Smooth muscle cell (in vitro differentiated cells): Measurements from ENCODE around the gene STARD10. TPM values are rescaled to one million over a fixed set of nuclear protein-coding genes. Genes with fewer than 3 reads are reported as not detected.

Source experiments
- DNase-seq: peaks from one replicate; lab custom pipeline; 2025; ENCODE audit not compliant: unreplicated experiment; lab: John Stamatoyannopoulos, UW
- H2AFZ ChIP-seq: fragments of 200-600 bp; sonication (generic); 2 replicates; pipeline ENCODE4 v1.6.0; 2016; ENCODE audit warnings: antibody characterized with exemption, low read depth, mild to moderate bottlenecking
- H3F3A ChIP-seq: fragments of 200-600 bp; sonication (generic); 2 replicates; pipeline ENCODE4 v1.6.0; 2017; ENCODE audit warnings: antibody characterized with exemption, low read depth
- H3K27ac ChIP-seq: fragments of 200-600 bp; sonication (generic); 2 replicates; pipeline ENCODE4 v1.5.1; 2016; ENCODE audit warnings: low read depth, mild to moderate bottlenecking
- H3K27me3 ChIP-seq: fragments of 200-600 bp; sonication (generic); 2 replicates; pipeline ENCODE4 v1.6.1; 2016; ENCODE audit warnings: low read depth, mild to moderate bottlenecking
- H3K36me3 ChIP-seq: fragments of 200-600 bp; sonication (generic); 2 replicates; pipeline ENCODE4 v1.5.1; 2016; ENCODE audit warnings: low read depth
- H3K4me1 ChIP-seq: fragments of 200-600 bp; sonication (generic); 2 replicates; pipeline ENCODE4 v1.5.1; 2016; ENCODE audit warnings: low read depth
- H3K4me2 ChIP-seq: fragments of 200-600 bp; sonication (generic); 2 replicates; pipeline ENCODE4 v1.6.0; 2016; ENCODE audit warnings: mild to moderate bottlenecking
- H3K4me3 ChIP-seq: fragments of 200-600 bp; sonication (generic); 2 replicates; pipeline ENCODE4 v1.5.1; 2016; ENCODE audit warnings: mild to moderate bottlenecking
- H3K79me2 ChIP-seq: fragments of 200-600 bp; sonication (generic); 2 replicates; pipeline ENCODE4 v1.6.0; 2016; ENCODE audit warnings: low read depth, mild to moderate bottlenecking
- H3K9ac ChIP-seq: fragments of 200-600 bp; sonication (generic); 2 replicates; pipeline ENCODE4 v1.6.0; 2016; ENCODE audit warnings: low read depth
- H3K9me3 ChIP-seq: fragments of 200-600 bp; sonication (generic); replicated peaks from 2 replicates; pipeline ENCODE4 v1.5.1; 2016; ENCODE audit warnings: low read depth
- H4K20me1 ChIP-seq: fragments of 200-600 bp; sonication (generic); 2 replicates; pipeline ENCODE4 v1.6.0; 2016; ENCODE audit warnings: low read depth
- WGBS: methylation state at CpG from one replicate; pipeline ENCODE4 v1.1.7; 2016; ENCODE audit warnings: low lambda C conversion rate; 5-methylcytosine and 5-hydroxymethylcytosine counted together
- polyA plus RNA-seq: library from polyadenylated mRNA; unstranded; fragments of >200 nt; fragmentation: Nextera tagmentation; extraction: Ambion mirVana; gene quantifications from 2 replicates; pipeline ENCODE4 v1.2.1, GENCODE V29; 2016
- total RNA-seq: library from RNA; depleted of rRNA; stranded (reverse); fragments of >200 nt; gene quantifications from 2 replicates; pipeline ENCODE4 v1.2.3, GENCODE V29; 2014
- TF ChIP-seq, protein P1 (sequence below): fragments of 200-600 bp; sonication (generic); IDR thresholded peaks from 2 replicates; pipeline ENCODE4 v1.5.1; 2017; ENCODE audit warnings: borderline replicate concordance, mild to moderate bottlenecking, antibody characterized with exemption; ENCODE audit not compliant: insufficient read depth, poor library complexity, severe bottlenecking

STARD10 gene
- total and polyA plus RNA-seq, 2 experiments from 2014 or later: 87.7 to 130 TPM

DNA sequence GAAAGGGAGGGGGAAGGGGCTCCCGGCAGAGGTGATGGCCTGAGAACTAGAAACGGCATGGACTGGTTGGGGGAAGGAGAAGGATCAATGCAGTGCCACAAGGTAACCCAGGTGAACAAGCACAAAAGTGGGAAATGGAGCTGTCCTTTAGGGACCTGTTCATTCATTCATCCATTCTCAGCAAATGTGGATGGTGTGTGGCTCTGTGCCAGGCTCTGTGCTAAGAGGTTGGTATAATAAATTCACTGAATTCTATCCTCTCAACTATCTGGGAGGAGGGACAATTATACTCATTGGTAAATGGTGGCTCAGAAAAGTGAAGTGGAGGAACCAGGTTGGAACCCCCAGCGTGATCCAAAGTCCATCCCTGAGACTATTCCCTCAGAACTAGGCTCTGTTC is 23.0 kb downstream of the STARD10 start:
- Histone ChIP-seq H3K36me3 (no peaks in the 10 kb centered on the region), H3F3A (peaks cover 18% of the 10 kb centered on the region), H3K27ac (peak overlapping the region; percentile 97), H3K4me3 (no peak overlapping the region), H3K4me2 (no peak overlapping the region), H3K9ac (no peak overlapping the region), H3K27me3 (no peaks in the 10 kb centered on the region), H3K79me2 (peaks cover 29% of the 10 kb centered on the region), H3K4me1 (peaks cover 19% of the 10 kb centered on the region), H2AFZ (no peak overlapping the region), H4K20me1 (peaks cover 25% of the 10 kb centered on the region), H3K9me3 (no peaks in the 10 kb centered on the region)
- 81% methylated on average over 3 of the region's 3 CpGs for WGBS
- DNase-seq: no peak
- TF ChIP-seq, protein P1, sequence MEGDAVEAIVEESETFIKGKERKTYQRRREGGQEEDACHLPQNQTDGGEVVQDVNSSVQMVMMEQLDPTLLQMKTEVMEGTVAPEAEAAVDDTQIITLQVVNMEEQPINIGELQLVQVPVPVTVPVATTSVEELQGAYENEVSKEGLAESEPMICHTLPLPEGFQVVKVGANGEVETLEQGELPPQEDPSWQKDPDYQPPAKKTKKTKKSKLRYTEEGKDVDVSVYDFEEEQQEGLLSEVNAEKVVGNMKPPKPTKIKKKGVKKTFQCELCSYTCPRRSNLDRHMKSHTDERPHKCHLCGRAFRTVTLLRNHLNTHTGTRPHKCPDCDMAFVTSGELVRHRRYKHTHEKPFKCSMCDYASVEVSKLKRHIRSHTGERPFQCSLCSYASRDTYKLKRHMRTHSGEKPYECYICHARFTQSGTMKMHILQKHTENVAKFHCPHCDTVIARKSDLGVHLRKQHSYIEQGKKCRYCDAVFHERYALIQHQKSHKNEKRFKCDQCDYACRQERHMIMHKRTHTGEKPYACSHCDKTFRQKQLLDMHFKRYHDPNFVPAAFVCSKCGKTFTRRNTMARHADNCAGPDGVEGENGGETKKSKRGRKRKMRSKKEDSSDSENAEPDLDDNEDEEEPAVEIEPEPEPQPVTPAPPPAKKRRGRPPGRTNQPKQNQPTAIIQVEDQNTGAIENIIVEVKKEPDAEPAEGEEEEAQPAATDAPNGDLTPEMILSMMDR: no peak

DNA sequence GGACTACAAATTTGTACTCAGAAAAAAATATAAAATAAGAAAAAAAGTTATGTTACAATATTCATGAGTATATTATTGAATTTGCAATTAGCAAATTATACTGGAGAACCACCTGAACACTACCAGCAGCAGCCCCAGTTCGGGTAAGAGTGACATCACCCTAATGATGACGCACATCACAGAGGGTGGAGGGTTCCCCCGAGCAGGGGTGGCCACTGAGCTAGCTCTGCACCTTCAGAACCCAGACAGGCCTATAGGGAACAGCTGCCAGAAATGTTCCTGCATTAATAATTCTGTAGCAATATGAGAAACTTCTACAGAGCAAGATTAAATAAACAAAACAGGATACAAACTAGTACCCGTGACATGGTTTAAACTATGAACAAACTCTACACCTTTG is 24.2 kb downstream of the STARD10 start:
- TF ChIP-seq, protein P1: no peak
- Histone ChIP-seq H3K27ac (no peak overlapping the region), H3F3A (peaks cover 18% of the 10 kb centered on the region), H3K4me3 (no peak overlapping the region), H3K79me2 (peaks cover 29% of the 10 kb centered on the region), H3K36me3 (no peaks in the 10 kb centered on the region), H3K4me2 (no peak overlapping the region), H2AFZ (no peak overlapping the region), H3K27me3 (no peaks in the 10 kb centered on the region), H4K20me1 (peaks cover 29% of the 10 kb centered on the region), H3K9ac (no peak overlapping the region), H3K4me1 (peaks cover 15% of the 10 kb centered on the region), H3K9me3 (no peaks in the 10 kb centered on the region)
- no peak for DNase-seq
- 77% methylated on average over 4 of the region's 4 CpGs for WGBS

DNA sequence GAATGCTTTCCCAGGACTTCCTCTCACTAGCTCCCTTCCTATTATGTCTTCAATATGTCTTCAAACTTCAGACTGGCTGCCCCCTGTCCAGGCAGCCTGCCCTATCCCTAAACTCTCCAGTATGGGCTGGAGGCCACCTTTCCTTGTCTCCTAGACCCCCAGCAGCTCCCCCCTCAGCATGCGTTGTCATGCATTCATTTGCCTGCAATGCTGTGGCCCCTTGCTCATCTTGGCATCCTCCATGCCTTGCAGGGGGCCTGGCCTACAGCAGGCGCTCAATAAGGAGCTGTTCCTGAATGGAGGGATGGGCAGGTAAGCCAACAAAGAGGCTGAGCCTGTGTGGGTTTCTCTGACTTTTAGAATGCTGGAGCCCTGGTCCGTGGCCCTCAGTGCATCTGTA is 25.3 kb downstream of the STARD10 start:
- H3F3A ChIP-seq: peaks cover 13% of the 10 kb centered on the region
- no peaks in the 10 kb centered on the region for H3K9me3 ChIP-seq
- H3K27me3 ChIP-seq: no peaks in the 10 kb centered on the region
- H3K9ac ChIP-seq: no peak overlapping the region
- H3K79me2 ChIP-seq: peaks cover 29% of the 10 kb centered on the region
- no peak for DNase-seq
- H3K36me3 ChIP-seq: no peaks in the 10 kb centered on the region
- H3K4me1 ChIP-seq: peaks cover 10% of the 10 kb centered on the region
- H4K20me1 ChIP-seq: peaks cover 29% of the 10 kb centered on the region
- H3K4me3 ChIP-seq: no peak overlapping the region
- no peak overlapping the region for H2AFZ ChIP-seq
- TF ChIP-seq, protein P1: no peak
- WGBS: 92% methylated on average over 3 of the region's 3 CpGs
- no peak overlapping the region for H3K4me2 ChIP-seq
- no peak overlapping the region for H3K27ac ChIP-seq
